Astrocyte of the spinal cord (primary cell): ENCODE measurements around the gene TCF12.

ENCODE experiments used
- DNase-seq: peaks from one replicate; pipeline ENCODE4 v3.0.0; 2011; ENCODE audit warnings: low read depth, low spot score
- H3K4me3 ChIP-seq: 2 replicates; pipeline ENCODE4 v1.5.1; 2011; ENCODE audit warnings: low read depth, mild to moderate bottlenecking, low read length, moderate library complexity
- CTCF ChIP-seq: IDR thresholded peaks from 2 replicates; pipeline ENCODE4 v1.5.1; 2012; ENCODE audit warnings: low read depth, mild to moderate bottlenecking, low read length, inconsistent platforms
- in situ Hi-C: cut with HindIII; loops from 2 replicates; pipeline ENCODE4 v1.10.0; 2017; ENCODE audit warnings: low sequenced_read_pairs

Gene TCF12

GRCh38 chr15:56920367-56920627 is 1.9 kb downstream of the TCF12 start:
- DNase-seq, result no peak
- H3K4me3 ChIP-seq, result peak overlapping the region; percentile 90
- in situ Hi-C loops, result no loop called here
- no peak for TF ChIP-seq CTCF

- in situ Hi-C loops, result no loop called here
- no peak overlapping the region for H3K4me3 ChIP-seq
- DNase-seq, result no peak
- TF ChIP-seq CTCF, result no peak
These were observed 4.7 kb downstream of the TCF12 start for GRCh38 chr15:56923174-56923591.

DNA sequence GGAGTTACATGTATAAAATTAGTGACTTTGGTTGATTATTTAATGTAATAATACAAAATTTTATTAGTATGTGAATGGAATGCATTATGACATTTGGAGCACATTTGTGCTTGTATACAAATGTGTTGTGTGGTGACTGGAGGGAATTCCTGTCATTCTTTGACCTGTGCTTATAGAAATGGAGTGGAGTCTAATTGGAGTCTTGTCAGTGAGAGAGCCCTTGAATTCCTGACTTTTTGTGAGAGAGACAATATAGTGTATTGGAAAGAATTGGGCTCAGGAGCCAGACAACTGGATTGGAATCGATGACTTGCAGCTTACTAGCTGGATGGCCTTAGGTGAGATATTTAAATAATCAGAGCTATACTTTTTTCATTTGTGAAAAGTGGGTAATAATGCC is 9.4 kb downstream of the TCF12 start:
- no peak for TF ChIP-seq CTCF
- in situ Hi-C loops, result no loop called here
- H3K4me3 ChIP-seq, result no peak overlapping the region
- DNase-seq, result no peak

GRCh38 chr15:56929399-56929798 is 11.0 kb downstream of the TCF12 start:
- in situ Hi-C loops, result no loop called here
- no peak for TF ChIP-seq CTCF
- peak; percentile 65 for DNase-seq
- no peak overlapping the region for H3K4me3 ChIP-seq

DNA sequence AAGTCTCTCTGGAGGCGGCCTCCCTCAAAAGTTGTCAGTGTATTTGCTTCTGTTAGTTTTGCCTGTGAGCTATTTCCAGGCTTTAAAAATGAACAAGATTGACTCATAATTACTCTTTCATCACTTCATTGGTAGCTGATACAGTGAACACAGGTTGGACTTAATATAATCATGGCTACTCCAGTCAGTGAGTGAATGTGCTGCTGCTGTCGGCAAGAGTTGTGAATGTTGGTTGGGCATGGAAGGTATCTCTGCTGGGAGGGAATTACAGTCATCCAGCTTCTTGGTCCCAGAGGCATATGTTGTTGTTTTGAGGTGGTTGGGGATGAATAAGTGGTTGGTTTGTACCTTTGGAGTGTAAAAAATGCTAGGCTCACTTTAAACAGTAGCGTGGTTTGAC is 11.5 kb downstream of the TCF12 start:
- no peak overlapping the region for H3K4me3 ChIP-seq
- no peak for TF ChIP-seq CTCF
- no peak for DNase-seq
- in situ Hi-C loops, result no loop called here

DNA sequence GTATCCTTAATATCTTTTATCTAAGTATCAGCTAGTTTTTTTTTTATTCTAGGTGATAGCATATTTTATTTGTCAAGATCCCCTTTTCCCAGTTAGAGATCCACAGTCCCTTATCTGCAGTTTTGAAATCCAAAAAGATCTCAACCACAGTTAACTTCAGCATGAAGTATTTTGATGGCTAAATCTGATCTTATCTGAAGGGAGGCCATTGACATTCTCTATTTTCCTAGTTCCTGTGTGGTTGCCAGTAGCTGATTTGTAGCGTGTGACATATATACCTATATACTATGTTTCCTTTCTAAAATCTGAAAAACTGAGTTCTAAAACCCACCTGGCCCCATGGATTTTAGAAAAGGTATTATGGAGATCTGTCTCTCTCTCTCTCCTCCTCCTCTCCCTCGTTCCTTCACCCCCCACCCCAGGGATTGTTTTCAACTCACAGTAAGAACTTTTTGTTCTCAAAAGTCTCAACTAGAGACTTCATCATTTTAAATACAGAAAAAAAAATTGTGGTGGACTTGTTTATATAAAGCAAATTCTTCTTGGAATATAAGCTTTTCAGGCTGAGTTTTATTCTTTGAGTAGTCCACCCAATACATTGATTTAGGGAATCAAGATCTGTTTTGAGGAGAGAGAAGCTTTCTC is 12.3 kb downstream of the TCF12 start:
- H3K4me3 ChIP-seq, result no peak overlapping the region
- TF ChIP-seq CTCF, result no peak
- in situ Hi-C loops, result no loop called here
- DNase-seq, result no peak
